OCI-LY3 (cell line): ENCODE measurements around the gene DRC1.

ENCODE experiments used
- EZH2phosphoT487 ChIP-seq: fragments of 200-600 bp; shearing (Covaris generic); IDR thresholded peaks from 2 replicates; pipeline ENCODE4 v1.6.1; 2018; ENCODE audit warnings: antibody characterized with exemption, mixed run types, low read depth
- TF ChIP-seq, protein P1 (sequence below): fragments of 200-600, 300-600 bp; sonication (generic); IDR thresholded peaks from 2 replicates; pipeline ENCODE4 v1.5.1; 2014; ENCODE audit warnings: antibody characterized with exemption, low read length, low read depth

GRCh38 chr2:26463244-26464192 lies 61.8 kb downstream of the DRC1 start:
- TF ChIP-seq, protein P1, sequence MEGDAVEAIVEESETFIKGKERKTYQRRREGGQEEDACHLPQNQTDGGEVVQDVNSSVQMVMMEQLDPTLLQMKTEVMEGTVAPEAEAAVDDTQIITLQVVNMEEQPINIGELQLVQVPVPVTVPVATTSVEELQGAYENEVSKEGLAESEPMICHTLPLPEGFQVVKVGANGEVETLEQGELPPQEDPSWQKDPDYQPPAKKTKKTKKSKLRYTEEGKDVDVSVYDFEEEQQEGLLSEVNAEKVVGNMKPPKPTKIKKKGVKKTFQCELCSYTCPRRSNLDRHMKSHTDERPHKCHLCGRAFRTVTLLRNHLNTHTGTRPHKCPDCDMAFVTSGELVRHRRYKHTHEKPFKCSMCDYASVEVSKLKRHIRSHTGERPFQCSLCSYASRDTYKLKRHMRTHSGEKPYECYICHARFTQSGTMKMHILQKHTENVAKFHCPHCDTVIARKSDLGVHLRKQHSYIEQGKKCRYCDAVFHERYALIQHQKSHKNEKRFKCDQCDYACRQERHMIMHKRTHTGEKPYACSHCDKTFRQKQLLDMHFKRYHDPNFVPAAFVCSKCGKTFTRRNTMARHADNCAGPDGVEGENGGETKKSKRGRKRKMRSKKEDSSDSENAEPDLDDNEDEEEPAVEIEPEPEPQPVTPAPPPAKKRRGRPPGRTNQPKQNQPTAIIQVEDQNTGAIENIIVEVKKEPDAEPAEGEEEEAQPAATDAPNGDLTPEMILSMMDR = no peak
- TF ChIP-seq EZH2phosphoT487 = no peak
